A549 (cell line): Measurements from ENCODE around the gene SSR2. TPM values are rescaled to one million over a fixed set of nuclear protein-coding genes. Genes with fewer than 3 reads are reported as not detected.

ENCODE experiments used
- ATAC-seq, 2 experiments: fragments of 200-7000 bp in 1 of 2; fragments of >200 bp in 1 of 2; cut with Nextera tagmentation in 1 of 2; cut with Tn5 transposase in 1 of 2; 3 replicates each; pipeline versions ENCODE4 v1.8.0 to v1.9.1; 2018 to 2020; ENCODE audit warnings: mild to moderate bottlenecking in 1 of 2, moderate library complexity in 1 of 2
- CTCF ChIA-PET: fragments of 300-600 bp; sonication (Branson Sonifier 250); formaldehyde crosslinking; extraction: SDS; loops from one replicate; lab custom pipeline; 2021; ENCODE audit warnings: antibody characterized with exemption, inconsistent platforms; lab: Yijun Ruan, JAX
- POLR2A ChIA-PET: fragments of 350-600 bp; formaldehyde crosslinking; extraction: SDS; loops from one replicate; lab custom pipeline; 2021; ENCODE audit warnings: antibody characterized with exemption, inconsistent platforms; lab: Yijun Ruan, JAX
- DNase-seq, 2 experiments: peaks; one replicate each; pipeline versions ENCODE4 v3.0.0 to v3.0.0-alpha.2; 2011 to 2016; ENCODE audit warnings: low read depth in 1 of 2, low spot score in 1 of 2
- FAIRE-seq: peaks from 2 replicates; lab custom pipeline; 2011; peaks lifted over from hg19 to GRCh38; lab: Jason Lieb, UNC
- H3K27ac ChIP-seq, 2 experiments: fragments of >200 bp; sonication (Bioruptor Twin); formaldehyde crosslinking; 3 replicates each; pipeline ENCODE4 v1.5.1; 2016 to 2017
- H3K4me1 ChIP-seq: fragments of >200 bp; sonication (Bioruptor Twin); formaldehyde crosslinking; 3 replicates; pipeline ENCODE4 v1.6.1; 2016
- H3K4me2 ChIP-seq: fragments of >200 bp; sonication (Bioruptor Twin); formaldehyde crosslinking; 3 replicates; pipeline ENCODE4 v1.6.1; 2016
- H3K4me3 ChIP-seq: fragments of >200 bp; sonication (Bioruptor Twin); formaldehyde crosslinking; 3 replicates; pipeline ENCODE4 v1.5.1; 2016
- H3K9me3 ChIP-seq: fragments of >200 bp; sonication (Bioruptor Twin); formaldehyde crosslinking; 3 replicates; pipeline ENCODE4 v1.6.1; 2016
- BHLHE40 ChIP-seq: IDR thresholded peaks from 2 replicates; pipeline ENCODE4 v1.6.1; 2012; ENCODE audit warnings: low read depth, low read length, inconsistent platforms
- CBX8 ChIP-seq: fragments of 200-600 bp; sonication (generic); IDR thresholded peaks from 2 replicates; pipeline ENCODE4 v1.6.1; 2016
- EHF ChIP-seq: fragments of 250-450 bp; sonication (Bioruptor Pico); IDR thresholded peaks from 2 replicates; pipeline ENCODE4 v1.5.0; 2020; ENCODE audit warnings: mild to moderate bottlenecking
- EHMT2 ChIP-seq: fragments of 200-600 bp; sonication (generic); IDR thresholded peaks from 2 replicates; pipeline ENCODE4 v1.6.1; 2016; ENCODE audit warnings: antibody characterized with exemption, low read depth, mild to moderate bottlenecking, moderate library complexity
- ELK1 ChIP-seq: fragments of 150-350 bp; IDR thresholded peaks from 2 replicates; pipeline ENCODE4 v1.6.1; 2014; ENCODE audit warnings: low read depth, mild to moderate bottlenecking, low read length
- HDAC2 ChIP-seq: fragments of 200-600 bp; sonication (generic); IDR thresholded peaks from 2 replicates; pipeline ENCODE4 v1.6.1; 2016
- HEYL ChIP-seq: fragments of 250-450 bp; sonication (Bioruptor Pico); IDR thresholded peaks from 2 replicates; pipeline ENCODE4 v1.8.0; 2021; ENCODE audit warnings: mild to moderate bottlenecking, moderate library complexity
- JUNB ChIP-seq: fragments of >200 bp; sonication (Bioruptor Twin); formaldehyde crosslinking; IDR thresholded peaks from 2 replicates; pipeline ENCODE4 v1.6.1; 2016
- KDM1A ChIP-seq: fragments of 200-600 bp; sonication (generic); IDR thresholded peaks from 2 replicates; pipeline ENCODE4 v1.6.1; 2016; ENCODE audit warnings: low read depth, mild to moderate bottlenecking
- KDM5A ChIP-seq: fragments of 200-600 bp; sonication (generic); IDR thresholded peaks from 2 replicates; pipeline ENCODE4 v1.6.1; 2016; ENCODE audit warnings: antibody characterized with exemption, mild to moderate bottlenecking
- MYC ChIP-seq: IDR thresholded peaks from 2 replicates; pipeline ENCODE4 v1.6.1; 2012; ENCODE audit warnings: mild to moderate bottlenecking, inconsistent platforms, low read length, improper control_type of control experiment, borderline replicate concordance
- NPAS2 ChIP-seq: fragments of 250-450 bp; sonication (Bioruptor Pico); IDR thresholded peaks from 2 replicates; pipeline ENCODE4 v1.8.0; 2022; ENCODE audit warnings: mild to moderate bottlenecking, moderate library complexity, borderline replicate concordance
- POLR2A ChIP-seq: IDR thresholded peaks from 2 replicates; pipeline ENCODE4 v1.6.1; 2012; ENCODE audit warnings: mild to moderate bottlenecking, low read length
- RARB ChIP-seq: fragments of 250-450 bp; sonication (Bioruptor Pico); IDR thresholded peaks from 2 replicates; pipeline ENCODE4 v1.8.0; 2021; ENCODE audit warnings: mild to moderate bottlenecking, moderate library complexity
- RFX5 ChIP-seq: fragments of 450-650 bp; IDR thresholded peaks from 2 replicates; pipeline ENCODE4 v1.7.1; 2014; ENCODE audit warnings: antibody characterized with exemption, mild to moderate bottlenecking, moderate library complexity
- SREBF2 ChIP-seq: fragments of 450-650 bp; IDR thresholded peaks from 2 replicates; pipeline ENCODE4 v1.6.1; 2014; ENCODE audit warnings: mild to moderate bottlenecking, moderate library complexity
- TP53 ChIP-seq: fragments of 250-450 bp; sonication (Bioruptor Pico); IDR thresholded peaks from 2 replicates; pipeline ENCODE4 v1.5.0; 2021; ENCODE audit warnings: mild to moderate bottlenecking, moderate library complexity
- ZC3H11A ChIP-seq: fragments of 450-650 bp; IDR thresholded peaks from 2 replicates; pipeline ENCODE4 v1.6.1; 2014; ENCODE audit warnings: antibody characterized with exemption, mild to moderate bottlenecking
- ZFP36 ChIP-seq: fragments of 450-650 bp; IDR thresholded peaks from 2 replicates; pipeline ENCODE4 v1.6.1; 2014; ENCODE audit warnings: borderline replicate concordance; ENCODE audit not compliant: partially characterized antibody
- WGBS: methylation state at CpG from one replicate; pipeline ENCODE4 v1.1.6; 2017; ENCODE audit errors: missing lambda C conversion rate; 5-methylcytosine and 5-hydroxymethylcytosine counted together
- polyA plus RNA-seq, 4 experiments: library from polyadenylated mRNA; depleted of rRNA in 3 of 4; stranded (reverse); fragments of >200 nt; fragmentation: RNase III in 1 of 4; extraction: RNeasy Plus Mini Kit Qiagen cat#74134 plus additional on column Dnase treatment in 1 of 4; gene quantifications; 2 replicates in 3 of 4; 3 replicates in 1 of 4; pipeline ENCODE4 v1.2.3, GENCODE V29; 2011 to 2017
- TF ChIP-seq, protein P1 (sequence below): fragments of 250-450 bp; sonication (Bioruptor Pico); IDR thresholded peaks from 2 replicates; pipeline ENCODE4 v1.5.0; 2021; ENCODE audit warnings: mild to moderate bottlenecking, moderate library complexity, borderline replicate concordance
- TF ChIP-seq, protein P2 (sequence below): fragments of >200 bp; sonication (Bioruptor Twin); formaldehyde crosslinking; IDR thresholded peaks from 3 replicates; pipeline ENCODE4 v1.6.1; 2016
- TF ChIP-seq, protein P3 (sequence below): fragments of >200 bp; sonication (Bioruptor Twin); formaldehyde crosslinking; IDR thresholded peaks from 3 replicates; pipeline ENCODE4 v1.5.1; 2016
- TF ChIP-seq, protein P4 (sequence below): IDR thresholded peaks from 2 replicates; pipeline ENCODE4 v1.6.1; 2012

SSR2 gene
- polyA plus RNA-seq, 2 of the 4 experiments (the other 2 are of a cell fraction) = 261 to 382 TPM

GRCh38 chr1:155969377-155969791 lies 51.4 kb downstream of the SSR2 start:
- POLR2A ChIA-PET = no interaction called here
- Histone ChIP-seq H3K9me3 (no peaks in the 10 kb centered on the region), H3K4me1 (peaks cover 64% of the 10 kb centered on the region), H3K4me3 (no peak overlapping the region), H3K4me2 (no peak overlapping the region; the same call in 2 of the 3 replicates)
- WGBS = 90% methylated on average over 9 of the region's 9 CpGs
- ATAC-seq = peak; percentile 9 to 11; a peak in 3 of 6 replicates
- TF ChIP-seq EHMT2 (no peak), SREBF2 (no peak), TP53 (CRISPR knock-in tag) (no peak), MYC (no peak), CBX8 (no peak), POLR2A (no peak), HEYL (CRISPR knock-in tag) (no peak)
- TF ChIP-seq, all 56 proteins: peak for 0
- DNase-seq = no peak
- H3K27ac ChIP-seq = peak overlapping the region in 1 of 2 experiments; percentile 55; a peak in 2 of 6 replicates
- CTCF ChIA-PET = interaction anchor here (0.8 to 6.4 kb wide), 6 partner anchors 9 to 121 kb away, joined by 3 to 40 read pairs (median 4); partner anchors contain the start of gene ARHGEF2
- no peak for FAIRE-seq

DNA sequence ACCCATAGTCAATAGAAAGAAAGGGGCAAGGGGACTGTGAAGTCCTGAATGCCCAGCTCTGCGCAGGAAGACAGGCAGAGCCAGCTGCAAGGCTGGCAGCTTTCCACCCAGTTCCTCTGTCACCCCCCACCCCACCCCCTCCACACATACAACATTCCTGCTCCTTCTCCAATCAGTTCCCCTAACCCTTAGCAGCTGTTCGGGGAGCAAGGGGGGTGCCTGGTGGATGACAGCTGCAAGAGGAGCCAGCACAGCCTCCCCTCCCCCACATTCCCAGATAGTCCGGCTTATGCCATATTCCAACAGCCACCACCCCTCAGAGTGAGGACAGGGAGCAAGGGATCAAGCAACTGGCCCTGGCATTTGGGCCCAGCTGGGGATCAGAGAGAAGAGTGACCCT lies 52.1 kb downstream of the SSR2 start:
- TF ChIP-seq NPAS2 (CRISPR knock-in tag) (no peak), JUNB (no peak), ELK1 (no peak), ZC3H11A (no peak), BHLHE40 (no peak), HDAC2 (no peak), EHF (CRISPR knock-in tag) (no peak), RFX5 (no peak), RARB (CRISPR knock-in tag) (no peak), KDM1A (no peak), POLR2A (no peak), ZFP36 (no peak), KDM5A (no peak)
- TF ChIP-seq, protein P1, sequence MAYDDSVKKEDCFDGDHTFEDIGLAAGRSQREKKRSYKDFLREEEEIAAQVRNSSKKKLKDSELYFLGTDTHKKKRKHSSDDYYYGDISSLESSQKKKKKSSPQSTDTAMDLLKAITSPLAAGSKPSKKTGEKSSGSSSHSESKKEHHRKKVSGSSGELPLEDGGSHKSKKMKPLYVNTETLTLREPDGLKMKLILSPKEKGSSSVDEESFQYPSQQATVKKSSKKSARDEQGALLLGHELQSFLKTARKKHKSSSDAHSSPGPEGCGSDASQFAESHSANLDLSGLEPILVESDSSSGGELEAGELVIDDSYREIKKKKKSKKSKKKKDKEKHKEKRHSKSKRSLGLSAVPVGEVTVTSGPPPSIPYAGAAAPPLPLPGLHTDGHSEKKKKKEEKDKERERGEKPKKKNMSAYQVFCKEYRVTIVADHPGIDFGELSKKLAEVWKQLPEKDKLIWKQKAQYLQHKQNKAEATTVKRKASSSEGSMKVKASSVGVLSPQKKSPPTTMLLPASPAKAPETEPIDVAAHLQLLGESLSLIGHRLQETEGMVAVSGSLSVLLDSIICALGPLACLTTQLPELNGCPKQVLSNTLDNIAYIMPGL (CRISPR knock-in tag) = no peak
- TF ChIP-seq, protein P2, sequence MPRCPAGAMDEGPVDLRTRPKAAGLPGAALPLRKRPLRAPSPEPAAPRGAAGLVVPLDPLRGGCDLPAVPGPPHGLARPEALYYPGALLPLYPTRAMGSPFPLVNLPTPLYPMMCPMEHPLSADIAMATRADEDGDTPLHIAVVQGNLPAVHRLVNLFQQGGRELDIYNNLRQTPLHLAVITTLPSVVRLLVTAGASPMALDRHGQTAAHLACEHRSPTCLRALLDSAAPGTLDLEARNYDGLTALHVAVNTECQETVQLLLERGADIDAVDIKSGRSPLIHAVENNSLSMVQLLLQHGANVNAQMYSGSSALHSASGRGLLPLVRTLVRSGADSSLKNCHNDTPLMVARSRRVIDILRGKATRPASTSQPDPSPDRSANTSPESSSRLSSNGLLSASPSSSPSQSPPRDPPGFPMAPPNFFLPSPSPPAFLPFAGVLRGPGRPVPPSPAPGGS = no peak
- TF ChIP-seq, protein P3, sequence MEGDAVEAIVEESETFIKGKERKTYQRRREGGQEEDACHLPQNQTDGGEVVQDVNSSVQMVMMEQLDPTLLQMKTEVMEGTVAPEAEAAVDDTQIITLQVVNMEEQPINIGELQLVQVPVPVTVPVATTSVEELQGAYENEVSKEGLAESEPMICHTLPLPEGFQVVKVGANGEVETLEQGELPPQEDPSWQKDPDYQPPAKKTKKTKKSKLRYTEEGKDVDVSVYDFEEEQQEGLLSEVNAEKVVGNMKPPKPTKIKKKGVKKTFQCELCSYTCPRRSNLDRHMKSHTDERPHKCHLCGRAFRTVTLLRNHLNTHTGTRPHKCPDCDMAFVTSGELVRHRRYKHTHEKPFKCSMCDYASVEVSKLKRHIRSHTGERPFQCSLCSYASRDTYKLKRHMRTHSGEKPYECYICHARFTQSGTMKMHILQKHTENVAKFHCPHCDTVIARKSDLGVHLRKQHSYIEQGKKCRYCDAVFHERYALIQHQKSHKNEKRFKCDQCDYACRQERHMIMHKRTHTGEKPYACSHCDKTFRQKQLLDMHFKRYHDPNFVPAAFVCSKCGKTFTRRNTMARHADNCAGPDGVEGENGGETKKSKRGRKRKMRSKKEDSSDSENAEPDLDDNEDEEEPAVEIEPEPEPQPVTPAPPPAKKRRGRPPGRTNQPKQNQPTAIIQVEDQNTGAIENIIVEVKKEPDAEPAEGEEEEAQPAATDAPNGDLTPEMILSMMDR = no peak
- TF ChIP-seq, protein P4, sequence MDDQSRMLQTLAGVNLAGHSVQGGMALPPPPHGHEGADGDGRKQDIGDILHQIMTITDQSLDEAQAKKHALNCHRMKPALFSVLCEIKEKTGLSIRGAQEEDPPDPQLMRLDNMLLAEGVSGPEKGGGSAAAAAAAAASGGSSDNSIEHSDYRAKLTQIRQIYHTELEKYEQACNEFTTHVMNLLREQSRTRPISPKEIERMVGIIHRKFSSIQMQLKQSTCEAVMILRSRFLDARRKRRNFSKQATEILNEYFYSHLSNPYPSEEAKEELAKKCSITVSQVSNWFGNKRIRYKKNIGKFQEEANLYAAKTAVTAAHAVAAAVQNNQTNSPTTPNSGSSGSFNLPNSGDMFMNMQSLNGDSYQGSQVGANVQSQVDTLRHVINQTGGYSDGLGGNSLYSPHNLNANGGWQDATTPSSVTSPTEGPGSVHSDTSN = no peak
- CTCF ChIA-PET = interaction anchor here (1.2 to 6.4 kb wide), 4 partner anchors 14 to 31 kb away, joined by 3 to 40 read pairs (median 4); no protein-coding TSS in a partner anchor
- H3K4me1 ChIP-seq = peaks cover 59% of the 10 kb centered on the region
- DNase-seq = no peak
- peak overlapping the region in 1 of 2 experiments; percentile 48; a peak in 1 of 6 replicates for H3K27ac ChIP-seq
- no peak overlapping the region for H3K4me3 ChIP-seq
- H3K4me2 ChIP-seq = no peak overlapping the region
- H3K9me3 ChIP-seq = no peaks in the 10 kb centered on the region
- 91% methylated on average over 2 of the region's 3 CpGs for WGBS
- POLR2A ChIA-PET = interaction anchor here (1.1 kb wide), 1 partner anchor 13 kb away, joined by 3 read pairs; no protein-coding TSS in a partner anchor
- ATAC-seq = no peak
- no peak for FAIRE-seq
